ENCODE measurements around the gene EIF3CL.
"Not testable (repeated sequence)": the region's sequence is repeated elsewhere in the genome, so short reads cannot be mapped to it uniquely, and the experiment has no call there.

Gene EIF3CL, protein sequence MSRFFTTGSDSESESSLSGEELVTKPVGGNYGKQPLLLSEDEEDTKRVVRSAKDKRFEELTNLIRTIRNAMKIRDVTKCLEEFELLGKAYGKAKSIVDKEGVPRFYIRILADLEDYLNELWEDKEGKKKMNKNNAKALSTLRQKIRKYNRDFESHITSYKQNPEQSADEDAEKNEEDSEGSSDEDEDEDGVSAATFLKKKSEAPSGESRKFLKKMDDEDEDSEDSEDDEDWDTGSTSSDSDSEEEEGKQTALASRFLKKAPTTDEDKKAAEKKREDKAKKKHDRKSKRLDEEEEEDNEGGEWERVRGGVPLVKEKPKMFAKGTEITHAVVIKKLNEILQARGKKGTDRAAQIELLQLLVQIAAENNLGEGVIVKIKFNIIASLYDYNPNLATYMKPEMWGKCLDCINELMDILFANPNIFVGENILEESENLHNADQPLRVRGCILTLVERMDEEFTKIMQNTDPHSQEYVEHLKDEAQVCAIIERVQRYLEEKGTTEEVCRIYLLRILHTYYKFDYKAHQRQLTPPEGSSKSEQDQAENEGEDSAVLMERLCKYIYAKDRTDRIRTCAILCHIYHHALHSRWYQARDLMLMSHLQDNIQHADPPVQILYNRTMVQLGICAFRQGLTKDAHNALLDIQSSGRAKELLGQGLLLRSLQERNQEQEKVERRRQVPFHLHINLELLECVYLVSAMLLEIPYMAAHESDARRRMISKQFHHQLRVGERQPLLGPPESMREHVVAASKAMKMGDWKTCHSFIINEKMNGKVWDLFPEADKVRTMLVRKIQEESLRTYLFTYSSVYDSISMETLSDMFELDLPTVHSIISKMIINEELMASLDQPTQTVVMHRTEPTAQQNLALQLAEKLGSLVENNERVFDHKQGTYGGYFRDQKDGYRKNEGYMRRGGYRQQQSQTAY

GRCh38 chr16:28403220-28404072 is at the start of gene EIF3CL:
TSS of gene EIF3CL (minus strand) at chr16:28403841. CDS start at chr16:28403618, 223 bp downstream.
- peak within 1 kb of the TSS; percentile 75 for H3K4me3 ChIP-seq (ENCODE audit: low read length)

GRCh38 chr16:28447081-28447480 is 43.4 kb upstream of the EIF3CL start:
- H3K4me3 ChIP-seq (ENCODE audit: low read length), result not testable (repeated sequence)

DNA sequence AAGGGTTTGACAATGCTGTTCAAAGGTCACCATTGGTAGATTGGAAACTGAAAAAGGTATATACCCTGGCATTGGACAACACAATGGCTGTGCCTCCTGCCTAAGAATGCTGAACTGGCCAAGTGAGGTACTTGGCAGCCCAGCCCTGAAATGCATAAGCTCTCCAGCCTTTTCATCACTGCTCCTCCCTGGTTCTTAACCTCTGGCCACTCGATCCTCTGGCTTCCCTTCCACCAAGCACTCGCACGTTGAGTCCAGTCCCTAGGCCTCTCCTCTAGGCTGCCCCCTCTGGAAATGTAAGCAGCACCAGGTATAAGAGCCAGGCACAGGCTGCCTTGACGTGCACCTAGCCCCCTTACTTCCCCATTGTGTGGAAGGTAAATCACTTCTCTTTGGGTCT is 42.7 kb upstream of the EIF3CL start:
- H3K4me3 ChIP-seq (ENCODE audit: low read length), result not testable (repeated sequence)

DNA sequence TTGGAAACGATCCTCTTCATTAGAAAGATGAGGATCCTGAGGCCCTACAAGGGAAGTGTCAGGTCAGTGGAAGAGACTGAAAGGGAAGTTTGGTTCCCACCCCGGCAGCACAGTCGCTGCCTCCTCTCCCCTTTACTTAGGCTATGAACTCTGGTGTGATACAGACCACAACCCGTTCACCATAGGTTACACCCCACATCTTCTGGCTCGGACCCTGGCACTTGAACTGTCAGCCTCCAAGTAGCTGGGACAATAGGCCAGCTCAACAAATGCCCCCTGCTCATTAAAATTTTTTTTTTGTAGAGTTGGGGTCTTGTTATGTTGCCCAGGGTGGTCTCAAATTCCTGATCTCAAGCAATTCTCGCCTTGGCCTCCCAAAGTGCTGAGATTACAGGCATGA is 40.3 kb upstream of the EIF3CL start:
- H3K4me3 ChIP-seq (ENCODE audit: low read length), result not testable (repeated sequence)

GRCh38 chr16:28438899-28439298 is 35.3 kb upstream of the EIF3CL start:
- not testable (repeated sequence) for H3K4me3 ChIP-seq (ENCODE audit: low read length)

DNA sequence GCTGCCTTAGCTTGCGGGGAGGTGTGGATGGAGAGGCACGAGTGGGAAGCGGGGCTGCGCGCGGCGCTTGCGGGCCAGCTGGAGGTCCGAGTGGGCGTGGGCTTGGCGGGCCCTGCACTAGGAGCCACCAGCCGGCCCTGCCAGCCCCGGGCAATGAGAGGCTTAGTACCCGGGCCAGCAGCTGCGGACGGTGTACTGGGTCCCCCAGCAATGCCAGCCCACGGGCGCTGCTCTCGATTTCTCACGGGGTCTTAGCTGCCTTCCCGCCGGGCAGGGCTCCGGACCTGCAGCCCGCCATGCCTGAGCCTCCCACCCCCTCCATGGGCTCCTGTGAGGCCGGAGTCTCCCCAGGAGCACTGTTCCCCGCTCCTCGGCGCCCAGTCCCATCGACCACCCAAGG is 31.7 kb upstream of the EIF3CL start:
- H3K4me3 ChIP-seq (ENCODE audit: low read length), result not testable (repeated sequence)

DNA sequence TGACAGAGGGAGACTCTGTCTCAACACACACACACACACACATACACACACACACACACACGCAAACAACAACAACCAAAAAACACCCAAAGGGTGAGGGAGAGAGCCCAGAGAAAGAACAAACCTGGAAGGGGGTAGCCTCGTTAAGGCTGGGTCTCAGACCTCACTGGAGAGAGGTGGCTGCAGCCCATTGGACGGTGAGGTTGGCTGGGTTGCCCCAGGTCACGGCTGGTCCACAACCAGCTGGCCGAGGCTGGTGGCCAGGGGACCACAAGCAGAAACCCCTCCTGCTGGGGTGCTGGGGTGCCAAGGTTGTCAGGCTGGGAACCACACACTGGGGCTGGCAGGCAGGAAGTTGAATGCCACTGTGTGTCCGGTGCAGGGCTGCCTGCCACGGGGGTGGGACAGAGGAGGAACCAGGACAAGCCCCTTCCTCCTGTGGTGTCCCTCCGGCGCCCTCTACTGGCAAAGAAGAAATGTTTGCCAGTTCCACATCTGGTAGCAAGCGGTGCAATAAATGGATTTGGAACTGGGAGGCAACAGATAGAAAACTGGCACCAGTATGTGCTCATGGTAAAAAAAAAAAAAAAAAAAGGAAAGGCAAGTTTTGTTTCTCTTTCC is 22.5 kb upstream of the EIF3CL start:
- not testable (repeated sequence) for H3K4me3 ChIP-seq (ENCODE audit: low read length)

DNA sequence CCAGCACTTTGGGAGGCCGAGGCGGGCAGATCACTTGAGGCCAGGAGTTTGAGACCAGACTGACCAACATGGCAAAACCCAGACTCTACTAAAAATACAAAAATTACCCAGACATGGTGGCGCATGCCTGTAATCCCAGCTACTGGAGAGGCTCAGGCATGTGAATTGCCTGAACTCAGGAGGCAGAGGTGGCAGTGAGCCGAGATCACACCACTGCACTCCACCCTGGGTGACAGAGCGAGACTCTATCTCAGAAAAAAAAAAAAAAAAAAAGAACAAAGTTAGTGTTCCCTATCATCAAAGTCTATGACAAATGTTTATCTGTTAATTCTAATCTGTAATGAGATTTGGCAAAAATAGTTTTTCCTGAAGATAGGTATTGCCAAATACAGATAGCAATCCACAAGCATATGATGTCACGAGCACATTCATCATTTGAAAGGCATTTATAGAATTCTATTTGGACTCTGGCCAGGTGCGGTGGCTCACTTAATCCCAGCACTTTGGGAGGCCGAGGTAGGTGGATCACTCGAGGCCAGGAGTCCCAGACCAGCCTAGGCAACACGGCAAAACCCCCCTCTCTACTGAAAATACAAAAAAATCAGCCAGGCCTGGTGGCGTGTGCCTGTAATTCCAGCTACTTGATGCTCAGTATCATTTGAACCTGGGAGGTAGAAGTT is 17.6 kb upstream of the EIF3CL start:
- H3K4me3 ChIP-seq (ENCODE audit: low read length), result not testable (repeated sequence)

- H3K4me3 ChIP-seq (ENCODE audit: low read length), result not testable (repeated sequence)
Observed at GRCh38 chr16:28417033-28417432, 13.4 kb upstream of the EIF3CL start.

GRCh38 chr16:28414530-28414929 is 10.9 kb upstream of the EIF3CL start:
- H3K4me3 ChIP-seq (ENCODE audit: low read length), result not testable (repeated sequence)

GRCh38 chr16:28413585-28413984 is 9.9 kb upstream of the EIF3CL start:
- H3K4me3 ChIP-seq (ENCODE audit: low read length), result not testable (repeated sequence)

DNA sequence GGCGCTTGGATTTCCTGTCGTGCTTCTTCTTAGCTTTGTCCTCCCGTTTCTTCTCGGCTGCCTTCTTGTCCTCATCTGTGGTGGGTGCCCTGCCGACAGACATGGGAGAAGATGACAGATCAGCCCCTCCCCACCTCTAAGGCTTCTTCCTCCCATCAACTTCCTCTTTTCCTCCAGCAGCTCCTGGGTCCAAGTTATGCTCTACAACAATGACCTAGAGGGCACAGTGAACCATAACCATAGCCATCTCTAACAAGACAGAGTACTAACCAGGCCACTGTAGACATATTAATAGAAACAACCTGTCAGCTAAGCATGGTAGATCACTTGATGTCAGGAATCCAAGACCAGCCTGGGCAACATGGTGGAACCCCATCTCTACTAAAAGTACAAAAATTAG is 11.6 kb downstream of the EIF3CL start:
- H3K4me3 ChIP-seq (ENCODE audit: low read length), result not testable (repeated sequence)

- not testable (repeated sequence) for H3K4me3 ChIP-seq (ENCODE audit: low read length)
Observed at GRCh38 chr16:28382177-28382867, 21.3 kb downstream of the EIF3CL start.

- H3K4me3 ChIP-seq (ENCODE audit: low read length), result not testable (repeated sequence)
Observed at GRCh38 chr16:28377822-28378221, 25.8 kb downstream of the EIF3CL start.

DNA sequence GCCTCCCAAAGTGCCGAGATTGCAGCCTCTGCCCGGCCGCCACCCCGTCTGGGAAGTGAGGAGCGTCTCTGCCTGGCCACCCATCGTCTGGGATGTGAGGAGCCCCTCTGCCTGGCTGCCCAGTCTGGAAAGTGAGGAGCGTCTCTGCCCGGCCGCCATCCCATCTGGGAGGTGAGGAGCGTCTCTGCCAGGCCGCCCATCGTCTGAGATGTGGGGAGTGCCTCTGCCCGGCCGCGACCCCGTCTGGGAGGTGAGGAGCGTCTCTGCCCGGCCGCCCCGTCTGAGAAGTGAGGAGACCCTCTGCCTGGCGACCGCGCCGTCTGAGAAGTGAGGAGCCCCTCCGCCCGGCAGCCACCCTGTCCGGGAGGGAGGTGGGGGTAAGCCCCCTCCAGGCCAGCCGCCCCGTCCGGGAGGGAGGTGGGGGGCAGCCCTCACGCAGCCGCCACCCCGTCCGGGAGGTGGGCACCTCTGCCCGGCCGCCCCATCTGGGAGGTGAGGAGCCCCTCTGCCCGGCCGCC is 26.5 kb downstream of the EIF3CL start:
- not testable (repeated sequence) for H3K4me3 ChIP-seq (ENCODE audit: low read length)

- not testable (repeated sequence) for H3K4me3 ChIP-seq (ENCODE audit: low read length)
Observed at GRCh38 chr16:28375115-28375514, 28.5 kb downstream of the EIF3CL start.

DNA sequence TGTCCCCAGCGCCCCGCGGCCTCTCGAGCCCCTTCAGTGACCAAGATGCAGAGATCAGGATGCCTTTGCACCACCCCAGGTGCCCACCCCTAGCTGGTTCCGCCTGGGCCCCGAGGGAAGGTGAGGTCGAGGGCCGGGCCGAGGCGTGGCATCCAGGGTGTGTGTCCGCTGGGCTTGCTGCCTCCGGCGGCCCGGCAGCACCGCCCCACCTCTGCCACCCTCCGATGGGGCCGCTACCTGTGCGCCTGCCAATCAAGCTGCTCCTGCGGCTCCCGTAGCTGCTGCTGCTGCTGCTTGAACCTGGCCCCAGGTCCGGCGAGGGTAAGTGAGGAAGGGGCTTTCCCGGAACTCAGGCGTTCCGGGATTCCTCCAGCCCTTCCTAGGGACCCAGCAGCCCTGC is 29.4 kb downstream of the EIF3CL start:
- H3K4me3 ChIP-seq (ENCODE audit: low read length), result not testable (repeated sequence)

DNA sequence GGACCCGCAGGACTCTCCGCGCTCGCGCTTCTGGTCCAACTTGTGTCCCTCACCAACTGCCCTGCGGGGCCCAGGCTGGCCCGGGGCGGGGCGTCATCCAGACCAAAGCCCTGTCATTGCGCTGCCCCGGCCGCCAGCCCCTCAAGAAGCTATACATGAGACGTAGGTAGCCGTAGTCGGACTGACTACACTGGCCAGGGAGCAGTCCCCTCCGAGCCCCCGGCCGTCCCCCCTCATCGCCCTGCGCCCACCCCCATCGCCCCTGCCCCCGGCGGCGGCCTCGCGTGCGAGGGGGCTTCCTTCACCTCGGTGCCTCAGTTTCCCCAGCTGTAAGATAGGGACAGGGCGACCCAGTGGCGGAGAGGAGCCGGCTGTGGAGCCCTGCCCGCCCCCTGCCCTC is 35.7 kb downstream of the EIF3CL start:
- not testable (repeated sequence) for H3K4me3 ChIP-seq (ENCODE audit: low read length)
